ENCODE results near the gene TNXB. TPM values are rescaled to one million over a fixed set of nuclear protein-coding genes. Genes with fewer than 3 reads are reported as not detected.
"Not testable (repeated sequence)": the region's sequence is repeated elsewhere in the genome, so short reads cannot be mapped to it uniquely, and the experiment has no call there.

TNXB gene
- total RNA-seq, 1 donor from 2014 or later: 2.4 TPM

DNA sequence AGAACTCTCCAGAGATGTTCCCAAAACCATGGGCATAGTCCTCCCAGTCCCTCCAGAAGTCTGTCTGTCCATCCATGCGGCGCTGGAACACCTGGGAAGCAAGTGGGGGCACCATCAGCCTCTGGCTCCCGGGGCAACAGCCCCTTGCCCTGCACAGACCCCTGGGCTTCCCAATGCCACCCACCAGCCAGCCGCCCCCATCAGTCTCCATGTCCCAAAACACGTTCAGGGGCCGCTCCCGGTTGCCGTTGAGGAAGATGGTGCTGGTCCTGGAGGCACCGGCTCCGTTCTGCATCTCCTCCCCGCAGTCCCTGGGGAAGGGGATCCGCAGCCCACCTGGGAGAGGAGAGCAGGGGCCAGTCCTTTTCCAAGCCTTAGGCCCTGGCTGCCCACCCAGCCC lies 99.6 kb downstream of the TNXB start:
- H3K36me3 ChIP-seq (ENCODE audit: control insufficient read depth, insufficient read depth, low read length); H3K4me3 ChIP-seq (ENCODE audit: low read depth, low read length); FAIRE-seq; DNase-seq (ENCODE audit: low read depth); H3K27me3 ChIP-seq (ENCODE audit: control insufficient read depth, insufficient read depth, low read length): not testable (repeated sequence)

DNA sequence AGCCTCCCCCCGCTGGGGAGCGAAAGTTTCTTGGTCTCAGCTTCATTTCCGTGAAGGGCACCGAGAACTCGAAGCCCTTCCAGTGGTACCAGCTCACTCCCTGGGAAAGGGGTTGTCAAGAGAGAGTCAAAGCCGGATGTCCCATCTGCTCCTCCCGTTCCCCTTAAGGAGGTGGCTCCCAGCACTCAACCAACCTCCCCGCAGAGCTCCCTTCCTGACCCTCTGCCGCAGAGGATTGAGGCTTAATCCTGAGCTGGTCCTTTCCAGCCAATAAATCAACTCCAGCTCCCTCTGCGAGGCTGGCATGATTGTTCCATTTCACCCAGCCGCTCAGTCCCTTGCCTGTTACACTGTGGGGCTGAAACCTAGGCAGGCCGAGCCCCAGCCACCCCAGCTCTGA lies 100.5 kb downstream of the TNXB start:
- not testable (repeated sequence) for H3K36me3 ChIP-seq (ENCODE audit: control insufficient read depth, insufficient read depth, low read length); DNase-seq (ENCODE audit: low read depth); H3K4me3 ChIP-seq (ENCODE audit: low read depth, low read length); H3K27me3 ChIP-seq (ENCODE audit: control insufficient read depth, insufficient read depth, low read length)
- FAIRE-seq: peak; percentile 18

GRCh38 chr6:32008037-32008436 lies 101.1 kb downstream of the TNXB start:
- not testable (repeated sequence) for DNase-seq (ENCODE audit: low read depth); H3K36me3 ChIP-seq (ENCODE audit: control insufficient read depth, insufficient read depth, low read length); FAIRE-seq; H3K4me3 ChIP-seq (ENCODE audit: low read depth, low read length); H3K27me3 ChIP-seq (ENCODE audit: control insufficient read depth, insufficient read depth, low read length)

GRCh38 chr6:32007086-32007485 lies 102.1 kb downstream of the TNXB start:
- not testable (repeated sequence) for H3K4me3 ChIP-seq (ENCODE audit: low read depth, low read length); H3K36me3 ChIP-seq (ENCODE audit: control insufficient read depth, insufficient read depth, low read length); H3K27me3 ChIP-seq (ENCODE audit: control insufficient read depth, insufficient read depth, low read length); FAIRE-seq; DNase-seq (ENCODE audit: low read depth)

DNA sequence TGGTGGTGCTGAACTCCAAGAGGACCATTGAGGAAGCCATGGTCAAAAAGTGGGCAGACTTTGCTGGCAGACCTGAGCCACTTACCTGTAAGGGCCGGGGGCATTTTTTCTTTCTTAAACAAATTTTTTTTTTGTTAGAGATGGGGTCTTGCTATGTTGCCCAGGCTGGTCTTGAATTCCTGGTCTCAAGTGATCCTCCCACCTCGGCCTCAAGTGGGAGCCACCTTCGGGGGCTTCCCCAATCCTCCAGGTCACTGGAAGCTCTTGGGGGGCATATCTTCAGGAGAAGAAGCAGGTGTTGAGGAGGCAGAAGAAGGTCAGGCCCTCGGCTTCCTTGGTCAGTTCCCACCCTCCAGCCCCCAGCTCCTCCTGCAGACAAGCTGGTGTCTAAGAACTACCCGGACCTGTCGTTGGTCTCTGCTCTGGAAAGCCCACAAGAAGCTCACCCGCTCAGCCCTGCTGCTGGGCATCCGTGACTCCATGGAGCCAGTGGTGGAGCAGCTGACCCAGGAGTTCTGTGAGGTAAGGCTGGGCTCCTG lies 103.1 kb downstream of the TNXB start:
- not testable (repeated sequence) for H3K27me3 ChIP-seq (ENCODE audit: control insufficient read depth, insufficient read depth, low read length); FAIRE-seq; H3K4me3 ChIP-seq (ENCODE audit: low read depth, low read length); H3K36me3 ChIP-seq (ENCODE audit: control insufficient read depth, insufficient read depth, low read length); DNase-seq (ENCODE audit: low read depth)

DNA sequence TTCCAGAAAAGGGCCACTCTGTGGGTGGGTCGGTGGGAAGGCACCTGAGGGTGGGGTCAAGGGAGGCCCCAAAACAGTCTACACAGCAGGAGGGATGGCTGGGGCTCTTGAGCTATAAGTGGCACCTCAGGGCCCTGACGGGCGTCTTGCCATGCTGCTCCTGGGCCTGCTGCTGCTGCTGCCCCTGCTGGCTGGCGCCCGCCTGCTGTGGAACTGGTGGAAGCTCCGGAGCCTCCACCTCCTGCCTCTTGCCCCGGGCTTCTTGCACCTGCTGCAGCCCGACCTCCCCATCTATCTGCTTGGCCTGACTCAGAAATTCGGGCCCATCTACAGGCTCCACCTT lies 103.6 kb downstream of the TNXB start:
- H3K36me3 ChIP-seq (ENCODE audit: control insufficient read depth, insufficient read depth, low read length); H3K4me3 ChIP-seq (ENCODE audit: low read depth, low read length); DNase-seq (ENCODE audit: low read depth); FAIRE-seq; H3K27me3 ChIP-seq (ENCODE audit: control insufficient read depth, insufficient read depth, low read length): not testable (repeated sequence)

- not testable (repeated sequence) for H3K27me3 ChIP-seq (ENCODE audit: control insufficient read depth, insufficient read depth, low read length); FAIRE-seq; DNase-seq (ENCODE audit: low read depth); H3K36me3 ChIP-seq (ENCODE audit: control insufficient read depth, insufficient read depth, low read length); H3K4me3 ChIP-seq (ENCODE audit: low read depth, low read length)
These were observed 104.1 kb downstream of the TNXB start for GRCh38 chr6:32004864-32005537.

DNA sequence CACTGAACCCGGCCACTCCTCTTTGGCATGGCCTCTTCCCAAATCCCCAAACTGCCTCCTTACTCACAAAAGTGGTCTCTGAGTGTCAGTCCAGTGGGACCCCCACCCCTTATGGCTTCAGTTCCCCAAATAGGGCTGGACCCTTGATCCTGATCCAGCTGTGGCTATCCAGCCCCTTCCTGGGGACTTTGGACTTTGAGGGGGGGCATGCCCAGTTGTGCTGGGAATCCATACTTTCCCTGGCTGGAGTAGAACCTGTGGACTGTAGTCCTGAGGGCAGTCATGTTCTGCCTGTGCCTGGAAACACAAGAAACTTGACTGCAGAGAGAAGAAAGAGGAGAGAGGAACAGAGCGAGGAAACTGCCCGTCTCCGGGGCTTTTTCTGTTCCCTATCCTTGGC lies 104.7 kb downstream of the TNXB start:
- FAIRE-seq; H3K36me3 ChIP-seq (ENCODE audit: control insufficient read depth, insufficient read depth, low read length); DNase-seq (ENCODE audit: low read depth); H3K4me3 ChIP-seq (ENCODE audit: low read depth, low read length); H3K27me3 ChIP-seq (ENCODE audit: control insufficient read depth, insufficient read depth, low read length): not testable (repeated sequence)

DNA sequence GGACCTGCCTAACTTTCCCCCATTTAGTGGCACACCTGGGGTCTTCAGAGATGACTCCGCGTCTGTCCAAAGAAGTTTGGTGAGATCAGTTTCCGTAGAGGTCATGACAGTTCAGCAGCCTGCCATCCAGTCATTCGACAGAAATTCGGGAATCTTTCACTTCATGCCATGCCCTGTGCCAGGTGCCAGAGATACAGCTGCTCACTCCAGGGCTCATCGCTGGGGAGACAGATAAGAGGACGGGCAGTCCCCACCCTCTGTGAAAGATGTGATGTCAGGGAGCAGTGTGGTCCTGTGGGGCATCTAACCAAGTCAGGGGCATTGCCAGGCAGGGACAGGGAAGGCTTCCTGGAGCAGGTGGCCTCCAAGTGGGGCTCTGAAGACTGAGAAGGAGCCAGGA lies 105.8 kb downstream of the TNXB start:
- DNase-seq (ENCODE audit: low read depth); H3K36me3 ChIP-seq (ENCODE audit: control insufficient read depth, insufficient read depth, low read length); FAIRE-seq; H3K4me3 ChIP-seq (ENCODE audit: low read depth, low read length); H3K27me3 ChIP-seq (ENCODE audit: control insufficient read depth, insufficient read depth, low read length): not testable (repeated sequence)

- not testable (repeated sequence) for H3K27me3 ChIP-seq (ENCODE audit: control insufficient read depth, insufficient read depth, low read length); FAIRE-seq; H3K4me3 ChIP-seq (ENCODE audit: low read depth, low read length); DNase-seq (ENCODE audit: low read depth); H3K36me3 ChIP-seq (ENCODE audit: control insufficient read depth, insufficient read depth, low read length)
These were observed 106.4 kb downstream of the TNXB start for GRCh38 chr6:32002546-32003268.

DNA sequence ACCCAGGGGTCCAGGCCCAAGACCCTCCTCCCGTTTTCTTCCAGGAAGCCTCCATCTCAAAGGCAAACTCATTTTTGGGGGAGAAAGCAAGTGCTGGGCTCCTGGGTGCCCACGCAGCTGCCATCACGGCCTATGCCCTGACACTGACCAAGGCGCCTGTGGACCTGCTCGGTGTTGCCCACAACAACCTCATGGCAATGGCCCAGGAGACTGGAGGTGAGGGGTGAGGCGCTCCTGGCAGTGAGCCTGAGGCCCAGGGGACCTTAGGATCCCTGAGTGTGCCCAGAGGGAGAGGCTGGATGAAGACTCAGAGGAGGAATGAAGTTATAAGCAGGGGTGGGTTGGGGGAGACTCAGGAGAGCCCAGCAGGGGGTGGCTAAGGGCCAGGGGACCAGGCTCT lies 112.8 kb downstream of the TNXB start:
- FAIRE-seq; H3K4me3 ChIP-seq (ENCODE audit: low read depth, low read length); H3K27me3 ChIP-seq (ENCODE audit: control insufficient read depth, insufficient read depth, low read length); H3K36me3 ChIP-seq (ENCODE audit: control insufficient read depth, insufficient read depth, low read length); DNase-seq (ENCODE audit: low read depth): not testable (repeated sequence)

GRCh38 chr6:31994421-31994820 lies 114.7 kb downstream of the TNXB start:
- not testable (repeated sequence) for H3K36me3 ChIP-seq (ENCODE audit: control insufficient read depth, insufficient read depth, low read length); FAIRE-seq; H3K4me3 ChIP-seq (ENCODE audit: low read depth, low read length); H3K27me3 ChIP-seq (ENCODE audit: control insufficient read depth, insufficient read depth, low read length); DNase-seq (ENCODE audit: low read depth)
